Upper lobe of right lung (tissue), 1 donor: ENCODE results near the gene OR5B3. TPM values are rescaled to one million over a fixed set of nuclear protein-coding genes. Genes with fewer than 3 reads are reported as not detected.

Experiments
- total RNA-seq: library from RNA; stranded (reverse); fragmentation: NEBNext Ultra II Directional; extraction: Animal tissue kit (Norgen Biotek cat#: 25700); gene quantifications from one replicate; pipeline ENCODE4 v1.2.1, GENCODE V29; 2021
- donor health status: DM: no; HTN: yes; CAD: no; lungs with severe emphysema.

OR5B3 gene
- total RNA-seq, 1 donor from 2014 or later, result not detected

Other genes with a start within 250 kb of the OR5B3 start
- not detected for gene OR9Q2, start 217.8 kb downstream of the OR5B3 start, total RNA-seq
- gene OR1S2, start 202.7 kb downstream of the OR5B3 start, total RNA-seq, result not detected
- gene OR1S1, start 194.2 kb downstream of the OR5B3 start, total RNA-seq, result not detected
- gene OR10Q1, start 178.0 kb downstream of the OR5B3 start, total RNA-seq, result not detected
- gene OR10W1, start 138.6 kb downstream of the OR5B3 start, total RNA-seq, result not detected
- gene OR5B17, start 47.8 kb downstream of the OR5B3 start, total RNA-seq, result not detected
- gene OR5B2, start 21.2 kb upstream of the OR5B3 start, total RNA-seq, result not detected
- gene OR5B12, start 35.4 kb upstream of the OR5B3 start, total RNA-seq, result not detected
- not detected for gene OR5B21, start 101.2 kb upstream of the OR5B3 start, total RNA-seq
- 46.5 TPM for gene LPXN, start 169.0 kb upstream of the OR5B3 start, total RNA-seq
- gene ZFP91, start 172.2 kb upstream of the OR5B3 start, total RNA-seq, result 48.3 TPM
- 1.2 TPM for gene CNTF, start 215.8 kb upstream of the OR5B3 start, total RNA-seq